ENCODE results near the gene GARIN5A. TPM values are rescaled to one million over a fixed set of nuclear protein-coding genes. Genes with fewer than 3 reads are reported as not detected.

The GARIN5A gene
- total and polyA plus RNA-seq, 2 experiments from 2014 or later: 13.3 to 25.0 TPM

DNA sequence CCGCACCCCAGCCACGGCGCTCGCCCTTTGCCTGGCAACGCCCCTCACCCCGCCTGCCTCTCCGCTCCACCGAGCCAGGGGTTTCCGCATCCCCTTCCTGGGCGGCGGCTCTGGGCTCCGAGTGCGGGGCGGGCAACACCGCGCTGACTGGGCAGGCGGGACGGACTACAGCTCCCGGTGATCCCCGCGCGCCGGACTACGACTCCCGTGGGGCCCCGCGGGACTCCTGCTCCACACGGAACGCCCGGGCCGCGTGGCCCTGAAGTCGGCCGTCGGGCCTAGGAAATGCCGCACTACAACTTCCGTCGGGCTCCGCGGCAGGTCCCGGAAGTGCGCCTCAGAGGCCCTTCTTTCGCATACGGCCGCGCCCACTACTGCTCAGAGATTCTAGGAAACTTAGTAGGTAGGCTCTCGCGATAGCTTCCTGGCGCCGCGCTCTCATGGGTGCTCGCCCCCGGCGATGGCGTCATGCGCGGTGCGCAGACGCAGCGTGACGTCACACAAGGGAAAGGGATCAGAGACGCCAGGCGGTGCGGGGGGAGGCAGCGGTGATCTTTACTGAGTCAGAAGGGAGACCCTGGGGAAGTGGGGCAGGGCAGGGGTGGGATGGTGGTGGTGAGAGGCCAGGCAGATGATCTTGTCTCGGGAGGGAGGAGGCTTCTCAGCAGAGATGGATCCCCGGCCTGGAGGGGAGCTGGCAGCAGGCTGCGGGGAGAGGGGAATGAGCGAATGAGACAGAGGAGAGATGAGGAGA lies 34.6 kb upstream of the GARIN5A start, which contains the start of gene JOSD2:
Gene JOSD2 (minus strand): TSS at position 123 of the 754 bp plus-strand sequence. CDS start 760 bp downstream, outside the sequence.
- Histone ChIP-seq H3K79me2 (replicated peaks; ENCODE audit: insufficient read depth) (no peaks in the 10 kb centered on the region), H3K27ac (ENCODE audit: low read depth) (no peak within 1 kb of the TSS), H3K4me3 (peak within 1 kb of the TSS; percentile 61), H4K20me1 (replicated peaks; ENCODE audit: insufficient read depth) (no peaks in the 10 kb centered on the region; the same call in 1 of the 2 replicates), H2AFZ (peak within 1 kb of the TSS; percentile 48; the same call in 1 of the 2 replicates), H3K4me2 (peak within 1 kb of the TSS; percentile 78), H3K4me1 (ENCODE audit: insufficient read depth) (peaks cover 8% of the 10 kb centered on the region; the same call in 1 of the 2 replicates), H3K9me2 (ENCODE audit: insufficient read depth) (no peaks in the 10 kb centered on the region), H3K36me3 (ENCODE audit: insufficient read depth) (no peaks in the 10 kb centered on the region), H3K27me3 (ENCODE audit: insufficient read depth) (peaks cover 21% of the 10 kb centered on the region), H3F3A (replicated peaks; ENCODE audit: low read depth) (no peaks in the 10 kb centered on the region)
- Mint-ChIP-seq H3K4me1 (no peaks in the 10 kb centered on the region), H3K27me3 (ENCODE audit: insufficient read depth, low read depth, poor library complexity) (peaks cover 10% of the 10 kb centered on the region), H3K36me3 (ENCODE audit: low read depth) (peaks cover 33% of the 10 kb centered on the region), H3K27ac (no peak within 1 kb of the TSS), H3K9me3 (peaks cover 93% of the 10 kb centered on the region), H3K4me3 (no peak within 1 kb of the TSS)
- peak; percentile 100 for DNase-seq (ENCODE audit: low spot score)
- TF ChIP-seq, protein P1, sequence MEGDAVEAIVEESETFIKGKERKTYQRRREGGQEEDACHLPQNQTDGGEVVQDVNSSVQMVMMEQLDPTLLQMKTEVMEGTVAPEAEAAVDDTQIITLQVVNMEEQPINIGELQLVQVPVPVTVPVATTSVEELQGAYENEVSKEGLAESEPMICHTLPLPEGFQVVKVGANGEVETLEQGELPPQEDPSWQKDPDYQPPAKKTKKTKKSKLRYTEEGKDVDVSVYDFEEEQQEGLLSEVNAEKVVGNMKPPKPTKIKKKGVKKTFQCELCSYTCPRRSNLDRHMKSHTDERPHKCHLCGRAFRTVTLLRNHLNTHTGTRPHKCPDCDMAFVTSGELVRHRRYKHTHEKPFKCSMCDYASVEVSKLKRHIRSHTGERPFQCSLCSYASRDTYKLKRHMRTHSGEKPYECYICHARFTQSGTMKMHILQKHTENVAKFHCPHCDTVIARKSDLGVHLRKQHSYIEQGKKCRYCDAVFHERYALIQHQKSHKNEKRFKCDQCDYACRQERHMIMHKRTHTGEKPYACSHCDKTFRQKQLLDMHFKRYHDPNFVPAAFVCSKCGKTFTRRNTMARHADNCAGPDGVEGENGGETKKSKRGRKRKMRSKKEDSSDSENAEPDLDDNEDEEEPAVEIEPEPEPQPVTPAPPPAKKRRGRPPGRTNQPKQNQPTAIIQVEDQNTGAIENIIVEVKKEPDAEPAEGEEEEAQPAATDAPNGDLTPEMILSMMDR (conservative IDR thresholded peaks at IDR 0.05; ENCODE audit: low read depth in 2 of 2): no peak
- TF ChIP-seq EZH2 (IDR thresholded peaks at IDR 0.05; ENCODE audit: low read depth, unreplicated experiment): no peak
- no peak for TF ChIP-seq ZNF114 (CRISPR knock-in tag; IDR thresholded peaks at IDR 0.05)
- no peak for TF ChIP-seq NANOG (IDR thresholded peaks at IDR 0.05; ENCODE audit: borderline replicate concordance)
- TF ChIP-seq ETS1 (IDR thresholded peaks at IDR 0.05): peak; percentile 98
- TF ChIP-seq, protein P2, sequence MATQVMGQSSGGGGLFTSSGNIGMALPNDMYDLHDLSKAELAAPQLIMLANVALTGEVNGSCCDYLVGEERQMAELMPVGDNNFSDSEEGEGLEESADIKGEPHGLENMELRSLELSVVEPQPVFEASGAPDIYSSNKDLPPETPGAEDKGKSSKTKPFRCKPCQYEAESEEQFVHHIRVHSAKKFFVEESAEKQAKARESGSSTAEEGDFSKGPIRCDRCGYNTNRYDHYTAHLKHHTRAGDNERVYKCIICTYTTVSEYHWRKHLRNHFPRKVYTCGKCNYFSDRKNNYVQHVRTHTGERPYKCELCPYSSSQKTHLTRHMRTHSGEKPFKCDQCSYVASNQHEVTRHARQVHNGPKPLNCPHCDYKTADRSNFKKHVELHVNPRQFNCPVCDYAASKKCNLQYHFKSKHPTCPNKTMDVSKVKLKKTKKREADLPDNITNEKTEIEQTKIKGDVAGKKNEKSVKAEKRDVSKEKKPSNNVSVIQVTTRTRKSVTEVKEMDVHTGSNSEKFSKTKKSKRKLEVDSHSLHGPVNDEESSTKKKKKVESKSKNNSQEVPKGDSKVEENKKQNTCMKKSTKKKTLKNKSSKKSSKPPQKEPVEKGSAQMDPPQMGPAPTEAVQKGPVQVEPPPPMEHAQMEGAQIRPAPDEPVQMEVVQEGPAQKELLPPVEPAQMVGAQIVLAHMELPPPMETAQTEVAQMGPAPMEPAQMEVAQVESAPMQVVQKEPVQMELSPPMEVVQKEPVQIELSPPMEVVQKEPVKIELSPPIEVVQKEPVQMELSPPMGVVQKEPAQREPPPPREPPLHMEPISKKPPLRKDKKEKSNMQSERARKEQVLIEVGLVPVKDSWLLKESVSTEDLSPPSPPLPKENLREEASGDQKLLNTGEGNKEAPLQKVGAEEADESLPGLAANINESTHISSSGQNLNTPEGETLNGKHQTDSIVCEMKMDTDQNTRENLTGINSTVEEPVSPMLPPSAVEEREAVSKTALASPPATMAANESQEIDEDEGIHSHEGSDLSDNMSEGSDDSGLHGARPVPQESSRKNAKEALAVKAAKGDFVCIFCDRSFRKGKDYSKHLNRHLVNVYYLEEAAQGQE (IDR thresholded peaks at IDR 0.05; ENCODE audit: unreplicated experiment): no peak
- TF ChIP-seq EZH2phosphoT487 (IDR thresholded peaks at IDR 0.05; ENCODE audit: unreplicated experiment): no peak
- TF ChIP-seq ZNF331 (CRISPR knock-in tag; IDR thresholded peaks at IDR 0.05; ENCODE audit: low read depth): no peak
- TF ChIP-seq, protein P3, sequence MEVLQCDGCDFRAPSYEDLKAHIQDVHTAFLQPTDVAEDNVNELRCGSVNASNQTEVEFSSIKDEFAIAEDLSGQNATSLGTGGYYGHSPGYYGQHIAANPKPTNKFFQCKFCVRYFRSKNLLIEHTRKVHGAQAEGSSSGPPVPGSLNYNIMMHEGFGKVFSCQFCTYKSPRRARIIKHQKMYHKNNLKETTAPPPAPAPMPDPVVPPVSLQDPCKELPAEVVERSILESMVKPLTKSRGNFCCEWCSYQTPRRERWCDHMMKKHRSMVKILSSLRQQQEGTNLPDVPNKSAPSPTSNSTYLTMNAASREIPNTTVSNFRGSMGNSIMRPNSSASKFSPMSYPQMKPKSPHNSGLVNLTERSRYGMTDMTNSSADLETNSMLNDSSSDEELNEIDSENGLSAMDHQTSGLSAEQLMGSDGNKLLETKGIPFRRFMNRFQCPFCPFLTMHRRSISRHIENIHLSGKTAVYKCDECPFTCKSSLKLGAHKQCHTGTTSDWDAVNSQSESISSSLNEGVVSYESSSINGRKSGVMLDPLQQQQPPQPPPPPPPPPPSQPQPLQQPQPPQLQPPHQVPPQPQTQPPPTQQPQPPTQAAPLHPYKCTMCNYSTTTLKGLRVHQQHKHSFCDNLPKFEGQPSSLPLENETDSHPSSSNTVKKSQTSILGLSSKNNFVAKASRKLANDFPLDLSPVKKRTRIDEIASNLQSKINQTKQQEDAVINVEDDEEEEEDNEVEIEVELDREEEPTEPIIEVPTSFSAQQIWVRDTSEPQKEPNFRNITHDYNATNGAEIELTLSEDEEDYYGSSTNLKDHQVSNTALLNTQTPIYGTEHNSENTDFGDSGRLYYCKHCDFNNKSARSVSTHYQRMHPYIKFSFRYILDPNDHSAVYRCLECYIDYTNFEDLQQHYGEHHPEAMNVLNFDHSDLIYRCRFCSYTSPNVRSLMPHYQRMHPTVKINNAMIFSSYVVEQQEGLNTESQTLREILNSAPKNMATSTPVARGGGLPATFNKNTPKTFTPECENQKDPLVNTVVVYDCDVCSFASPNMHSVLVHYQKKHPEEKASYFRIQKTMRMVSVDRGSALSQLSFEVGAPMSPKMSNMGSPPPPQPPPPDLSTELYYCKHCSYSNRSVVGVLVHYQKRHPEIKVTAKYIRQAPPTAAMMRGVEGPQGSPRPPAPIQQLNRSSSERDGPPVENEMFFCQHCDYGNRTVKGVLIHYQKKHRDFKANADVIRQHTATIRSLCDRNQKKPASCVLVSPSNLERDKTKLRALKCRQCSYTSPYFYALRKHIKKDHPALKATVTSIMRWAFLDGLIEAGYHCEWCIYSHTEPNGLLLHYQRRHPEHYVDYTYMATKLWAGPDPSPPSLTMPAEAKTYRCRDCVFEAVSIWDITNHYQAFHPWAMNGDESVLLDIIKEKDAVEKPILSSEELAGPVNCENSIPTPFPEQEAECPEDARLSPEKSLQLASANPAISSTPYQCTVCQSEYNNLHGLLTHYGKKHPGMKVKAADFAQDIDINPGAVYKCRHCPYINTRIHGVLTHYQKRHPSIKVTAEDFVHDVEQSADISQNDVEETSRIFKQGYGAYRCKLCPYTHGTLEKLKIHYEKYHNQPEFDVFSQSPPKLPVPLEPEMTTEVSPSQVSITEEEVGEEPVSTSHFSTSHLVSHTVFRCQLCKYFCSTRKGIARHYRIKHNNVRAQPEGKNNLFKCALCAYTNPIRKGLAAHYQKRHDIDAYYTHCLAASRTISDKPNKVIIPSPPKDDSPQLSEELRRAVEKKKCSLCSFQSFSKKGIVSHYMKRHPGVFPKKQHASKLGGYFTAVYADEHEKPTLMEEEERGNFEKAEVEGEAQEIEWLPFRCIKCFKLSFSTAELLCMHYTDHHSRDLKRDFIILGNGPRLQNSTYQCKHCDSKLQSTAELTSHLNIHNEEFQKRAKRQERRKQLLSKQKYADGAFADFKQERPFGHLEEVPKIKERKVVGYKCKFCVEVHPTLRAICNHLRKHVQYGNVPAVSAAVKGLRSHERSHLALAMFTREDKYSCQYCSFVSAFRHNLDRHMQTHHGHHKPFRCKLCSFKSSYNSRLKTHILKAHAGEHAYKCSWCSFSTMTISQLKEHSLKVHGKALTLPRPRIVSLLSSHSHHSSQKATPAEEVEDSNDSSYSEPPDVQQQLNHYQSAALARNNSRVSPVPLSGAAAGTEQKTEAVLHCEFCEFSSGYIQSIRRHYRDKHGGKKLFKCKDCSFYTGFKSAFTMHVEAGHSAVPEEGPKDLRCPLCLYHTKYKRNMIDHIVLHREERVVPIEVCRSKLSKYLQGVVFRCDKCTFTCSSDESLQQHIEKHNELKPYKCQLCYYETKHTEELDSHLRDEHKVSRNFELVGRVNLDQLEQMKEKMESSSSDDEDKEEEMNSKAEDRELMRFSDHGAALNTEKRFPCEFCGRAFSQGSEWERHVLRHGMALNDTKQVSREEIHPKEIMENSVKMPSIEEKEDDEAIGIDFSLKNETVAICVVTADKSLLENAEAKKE (CRISPR knock-in tag; IDR thresholded peaks at IDR 0.05): no peak
- TF ChIP-seq POLR2AphosphoS5 (IDR thresholded peaks at IDR 0.05; ENCODE audit: low read depth): peak; percentile 62; the same call in 1 of the 2 replicates
- no peak for TF ChIP-seq JUNB (IDR thresholded peaks at IDR 0.05; ENCODE audit: unreplicated experiment)
- TF ChIP-seq CREB1 (CRISPR knock-in tag; IDR thresholded peaks at IDR 0.05; ENCODE audit: low read depth): no peak
- ATAC-seq: peak; percentile 36; the same call in 1 of the 3 replicates
